GOT3 (cell line): ENCODE measurements around the gene ABCC5.
"Not testable (repeated sequence)": the region's sequence is repeated elsewhere in the genome, so short reads cannot be mapped to it uniquely, and the experiment has no call there.

Experiments
- DNase-seq: peaks from one replicate; lab custom pipeline; 2025; ENCODE audit warnings: mixed read lengths; lab: John Stamatoyannopoulos, UW

Gene ABCC5

DNA sequence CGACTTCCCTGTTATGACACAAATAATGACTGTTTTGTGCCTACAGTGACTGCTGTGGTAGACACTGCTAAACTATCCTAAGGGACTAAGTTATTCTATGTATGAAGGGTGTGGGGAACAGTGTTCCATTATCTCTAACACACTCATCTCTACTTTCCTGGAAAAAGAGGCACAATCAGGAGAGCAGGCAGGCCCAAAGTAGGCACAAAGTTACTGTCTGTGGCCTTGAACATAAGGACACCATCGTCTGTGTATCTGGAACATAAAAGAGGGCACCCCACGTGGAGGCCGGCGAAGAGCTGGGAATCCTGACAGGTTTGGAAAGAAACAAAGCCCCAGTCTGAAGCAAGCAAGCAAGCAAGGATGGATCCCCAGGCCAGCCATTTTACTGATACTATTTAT is 1.5 kb downstream of the ABCC5 start:
- DNase-seq, result no peak

DNA sequence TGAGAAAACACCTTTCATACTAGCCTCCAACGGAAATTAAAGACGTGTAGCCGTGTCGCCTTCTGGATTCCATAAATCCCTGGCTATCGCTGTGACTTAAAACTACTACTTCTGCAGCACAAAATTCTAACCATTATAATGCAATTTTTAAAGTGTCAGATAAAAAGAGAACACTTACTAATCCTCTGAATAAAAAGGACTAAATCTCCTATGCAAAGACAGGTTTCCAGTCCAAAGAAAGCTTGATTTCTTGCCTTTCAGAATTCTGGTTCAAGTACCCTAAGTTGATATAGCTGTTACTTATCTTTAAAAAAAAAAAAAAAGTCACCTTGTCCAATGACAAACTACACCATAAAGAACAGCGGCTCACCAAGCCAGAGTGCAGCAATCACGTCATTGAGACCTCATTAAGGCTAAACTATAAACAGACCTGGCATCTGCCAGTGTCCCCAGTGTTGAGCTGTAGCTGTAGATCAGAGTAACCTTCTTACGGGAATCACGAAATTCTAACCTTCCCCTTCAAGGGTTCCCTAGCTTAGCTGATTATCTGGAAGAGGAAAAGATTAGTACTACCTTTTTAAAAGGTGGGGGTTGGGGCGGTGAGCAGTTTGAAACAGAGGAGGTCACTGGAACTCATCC is 2.2 kb downstream of the ABCC5 start:
- no peak for DNase-seq

DNA sequence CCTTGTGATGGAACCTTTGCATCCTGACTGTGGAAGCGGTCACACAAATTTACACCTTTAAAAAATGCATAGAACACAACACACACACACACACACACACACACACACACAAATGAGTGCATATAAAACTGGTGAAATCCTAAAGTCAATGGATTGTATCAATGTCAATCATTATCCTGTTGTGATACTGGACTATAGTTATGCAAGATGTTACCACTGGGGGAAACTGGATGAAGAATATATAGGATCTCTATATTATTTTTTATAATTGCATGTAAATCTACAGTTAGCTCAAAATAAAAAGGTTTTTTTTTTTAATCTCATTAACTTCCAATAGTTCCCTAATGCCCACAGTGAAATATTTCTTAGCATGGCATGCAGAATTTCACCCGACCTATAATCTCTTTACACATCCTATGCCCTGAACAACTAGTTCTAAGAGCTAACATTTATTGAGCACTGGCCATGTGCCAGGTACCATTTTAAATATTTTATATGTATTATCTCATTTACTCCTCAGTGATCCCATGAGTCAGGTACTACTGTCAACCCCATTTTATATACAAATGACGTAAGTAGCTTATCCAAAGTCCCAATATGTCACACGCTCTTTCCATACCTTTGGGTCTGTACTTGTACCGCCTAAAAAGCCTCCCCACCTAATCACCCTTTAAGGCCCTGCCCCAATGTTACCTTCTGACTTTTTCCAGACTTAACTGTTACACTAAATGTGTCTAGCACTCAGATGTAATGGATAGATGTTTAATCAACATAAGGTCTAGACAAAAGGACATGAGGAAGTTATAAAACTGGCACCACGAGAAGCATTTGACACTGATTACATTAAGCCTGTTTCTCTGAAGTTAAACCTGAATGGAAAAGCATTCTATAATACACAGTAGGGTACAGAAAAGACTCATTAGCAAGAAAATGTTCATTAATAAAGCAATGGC is 5.5 kb downstream of the ABCC5 start:
- no peak for DNase-seq

DNA sequence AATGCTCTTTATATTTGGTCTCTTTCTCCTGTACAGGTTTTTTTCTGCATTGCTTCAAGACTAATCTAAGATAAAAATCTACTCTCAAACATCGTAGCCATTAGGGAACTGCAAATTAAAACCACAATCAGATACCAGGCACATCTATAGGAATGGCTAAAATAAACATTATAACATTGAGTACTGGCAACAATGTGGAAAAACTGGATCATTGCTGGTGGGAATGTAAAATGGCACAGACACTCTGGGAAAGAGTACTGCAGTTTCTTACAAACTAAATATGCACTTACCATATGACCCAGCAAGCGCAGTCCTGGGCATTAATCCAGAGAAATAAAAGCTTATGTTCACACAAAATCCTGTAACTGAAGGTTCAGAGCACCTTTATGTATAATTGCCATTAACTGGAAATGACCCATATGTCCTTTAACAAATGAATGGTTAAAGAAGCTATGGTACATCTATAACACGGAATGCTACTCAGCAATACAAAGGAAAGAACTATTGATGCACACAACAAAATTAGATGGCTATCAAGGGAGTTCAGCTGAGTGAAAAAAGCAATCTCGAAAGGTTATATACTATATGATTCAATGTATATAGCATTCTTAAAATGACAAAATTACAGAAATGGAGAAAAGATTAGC is 6.3 kb downstream of the ABCC5 start:
- no peak for DNase-seq

DNA sequence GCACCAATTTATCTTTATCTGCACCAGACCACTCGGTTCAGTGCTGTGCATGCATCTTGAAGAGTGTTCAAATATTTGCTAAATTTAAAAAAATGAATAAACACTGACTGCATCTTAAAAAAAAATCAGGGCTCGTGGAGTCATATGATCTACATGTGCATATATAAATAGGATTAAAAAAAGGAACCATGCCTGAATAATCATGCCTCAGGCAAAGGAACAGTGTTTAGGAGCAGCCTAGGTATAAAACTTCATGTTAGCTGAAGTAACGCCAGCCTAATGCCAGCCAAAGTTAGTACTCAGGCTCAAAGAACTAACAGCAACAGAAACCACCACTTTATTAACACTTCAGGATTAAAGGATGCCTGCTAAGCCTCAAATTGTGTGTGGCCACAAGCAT is 9.5 kb downstream of the ABCC5 start:
- DNase-seq, result no peak

DNA sequence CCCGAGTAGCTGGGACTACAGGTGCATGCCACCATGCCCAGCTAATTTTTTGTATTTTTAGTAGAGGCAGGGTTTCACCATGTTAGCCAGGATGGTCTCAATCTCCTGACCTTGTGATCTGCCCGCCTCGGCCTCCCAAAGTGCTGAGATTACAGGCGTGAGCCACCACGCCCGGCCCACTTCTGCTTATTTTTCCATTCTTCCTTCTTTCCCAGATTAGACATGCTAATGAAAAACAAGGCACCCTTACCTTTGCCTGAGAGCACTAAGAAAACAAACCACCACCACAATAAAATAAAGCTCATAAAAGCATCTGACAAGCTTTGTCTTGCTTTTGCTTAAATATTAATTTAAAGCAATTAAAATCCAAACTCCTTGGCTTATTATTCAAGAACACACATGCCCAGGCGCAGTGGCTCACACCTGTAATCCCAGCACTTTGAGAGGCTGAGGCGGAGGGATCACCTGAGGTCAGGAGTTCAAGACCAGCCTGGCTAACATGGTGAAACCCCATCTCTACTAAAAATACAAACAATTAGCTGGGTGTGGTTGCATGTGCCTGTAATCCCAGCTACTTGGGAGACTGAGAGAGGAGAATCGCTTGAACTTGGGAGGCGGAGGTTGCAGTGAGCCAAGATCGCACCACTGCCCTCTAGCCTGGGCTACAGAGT is 10.4 kb downstream of the ABCC5 start:
- not testable (repeated sequence) for DNase-seq

DNA sequence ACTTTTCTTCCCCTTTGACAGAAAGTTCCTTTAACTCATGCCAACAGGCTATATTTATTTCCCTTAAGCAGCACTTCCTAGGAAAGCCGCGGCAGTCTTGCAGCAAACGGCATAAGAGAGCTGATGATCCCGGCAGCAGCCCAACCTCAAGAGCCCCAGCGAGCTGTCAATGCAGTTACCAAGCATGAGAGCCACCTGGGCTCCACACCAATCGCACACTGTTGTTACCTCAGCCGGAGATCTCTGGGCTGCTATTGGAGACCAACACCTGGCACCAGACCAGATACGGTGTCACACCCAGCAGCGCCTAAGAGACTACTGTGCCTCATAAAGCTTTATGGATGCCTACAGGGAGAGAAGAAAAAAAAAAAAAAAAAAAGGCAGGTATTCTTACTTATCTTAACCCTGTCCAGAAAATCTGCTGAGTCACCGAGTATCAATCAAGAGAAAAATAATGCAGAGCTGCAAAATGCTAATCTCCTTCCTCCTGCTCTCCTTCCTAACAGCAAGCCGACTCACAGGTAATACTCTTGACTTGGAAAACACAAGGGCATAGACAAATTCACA is 11.7 kb downstream of the ABCC5 start:
- DNase-seq, result no peak

DNA sequence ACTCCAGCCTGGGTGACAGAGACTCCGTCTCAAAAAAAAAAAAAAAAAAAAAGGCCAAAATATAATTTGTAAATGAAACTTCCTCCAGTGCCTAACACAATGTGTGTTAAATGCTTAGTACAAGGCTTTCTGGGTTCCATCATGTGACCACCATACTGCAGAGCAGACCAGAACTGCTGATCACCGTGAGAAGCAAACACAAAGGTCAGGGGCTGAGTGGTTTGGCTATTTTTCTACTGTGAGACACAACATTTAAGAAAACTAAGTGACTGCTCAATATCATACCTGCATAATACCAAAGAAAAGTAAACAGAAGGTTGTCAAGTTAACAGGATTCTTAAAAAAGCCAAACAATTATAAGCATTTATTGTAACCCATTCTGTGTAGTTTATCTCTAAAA is 13.2 kb downstream of the ABCC5 start:
- DNase-seq, result no peak

DNA sequence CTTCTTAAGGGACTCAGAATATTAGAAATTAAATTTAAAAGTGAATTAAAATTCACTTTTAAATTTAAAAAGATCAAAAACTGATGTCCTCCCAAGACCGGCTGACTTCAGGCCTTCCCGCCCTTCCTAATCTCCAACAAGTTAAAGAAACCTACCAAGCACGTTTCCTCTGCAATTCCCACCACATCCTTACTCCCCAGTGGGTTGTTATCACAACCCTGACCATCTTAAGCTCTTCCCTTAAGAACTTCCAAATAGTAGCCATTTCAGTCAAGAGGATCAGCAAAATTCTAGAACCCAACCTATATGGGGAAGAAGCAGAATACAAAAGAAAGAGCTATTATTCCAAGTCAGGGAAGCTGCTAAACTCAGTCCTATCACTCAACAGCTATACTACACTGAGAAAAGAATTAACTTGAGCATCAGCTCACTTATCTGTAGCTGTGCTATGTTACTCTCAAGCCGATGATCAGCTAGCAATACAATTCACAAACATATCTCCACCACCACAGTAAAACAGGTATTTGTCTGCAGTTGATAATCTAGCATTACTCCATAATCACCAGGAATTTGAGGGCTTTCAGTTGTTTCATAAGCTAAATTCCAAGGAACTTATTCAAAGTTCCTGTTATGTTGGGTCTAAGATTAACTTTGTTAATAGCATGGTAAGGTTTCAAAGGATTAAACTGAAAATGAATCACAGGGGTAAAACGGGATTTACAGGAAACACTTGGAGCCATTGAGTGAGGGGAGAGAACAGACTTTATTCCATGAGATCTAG is 14.3 kb downstream of the ABCC5 start:
- no peak for DNase-seq

DNA sequence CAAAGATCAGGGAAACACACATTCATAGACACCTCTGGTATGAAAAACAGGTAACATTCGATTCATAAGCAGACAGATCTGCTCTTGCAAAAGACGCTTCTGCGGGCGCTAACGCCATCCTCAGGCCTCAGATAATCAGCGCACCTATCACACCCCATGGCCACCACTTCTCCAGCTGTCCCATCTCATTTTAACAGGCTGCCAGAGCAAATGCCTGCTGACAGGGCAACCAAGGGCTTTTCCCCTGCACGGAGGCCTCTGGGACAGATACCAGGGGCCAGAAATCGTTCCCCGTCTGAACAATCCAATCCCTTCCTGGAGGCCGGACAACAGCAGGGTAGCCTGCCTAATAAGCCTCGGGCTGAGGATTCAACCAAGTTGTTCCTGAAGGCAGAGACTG is 15.2 kb downstream of the ABCC5 start:
- DNase-seq, result no peak

DNA sequence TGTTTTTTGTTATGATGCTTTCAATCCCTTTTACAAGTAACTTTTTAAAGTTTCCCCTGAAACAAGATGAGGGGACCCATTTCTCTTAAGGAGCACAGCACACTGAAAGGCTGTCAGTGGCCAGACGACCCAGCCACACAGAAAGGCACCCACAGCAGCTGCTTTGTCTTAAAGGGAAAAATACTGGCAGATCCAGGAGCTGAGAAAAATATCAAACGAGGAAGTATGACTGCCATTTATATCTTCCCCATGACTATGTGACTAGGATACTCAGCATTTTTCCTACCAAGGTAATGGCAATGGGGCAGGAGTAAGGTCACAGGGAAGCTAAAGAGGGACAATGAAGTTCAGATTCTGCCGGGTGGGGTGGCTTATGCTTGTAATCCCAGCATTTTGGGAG is 15.9 kb downstream of the ABCC5 start:
- DNase-seq, result no peak

DNA sequence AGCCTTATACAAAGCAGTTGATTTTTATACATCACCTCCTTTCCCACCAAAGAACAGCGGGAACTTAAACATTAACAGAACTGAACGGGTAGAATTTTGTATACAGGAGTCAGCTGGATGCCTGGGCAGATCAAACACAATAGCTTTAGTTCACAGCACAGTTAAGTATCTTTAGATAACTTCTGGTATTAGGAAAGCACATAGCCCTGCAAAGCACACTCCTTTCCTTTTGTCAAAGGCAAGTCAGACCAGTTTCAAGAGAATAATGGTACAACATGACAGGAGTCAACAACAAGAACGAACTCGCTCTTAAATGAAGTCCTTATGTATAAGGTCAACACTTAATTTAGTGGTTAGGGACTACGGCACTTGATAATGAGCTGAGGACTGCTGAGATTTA is 26.3 kb downstream of the ABCC5 start:
- DNase-seq, result no peak

DNA sequence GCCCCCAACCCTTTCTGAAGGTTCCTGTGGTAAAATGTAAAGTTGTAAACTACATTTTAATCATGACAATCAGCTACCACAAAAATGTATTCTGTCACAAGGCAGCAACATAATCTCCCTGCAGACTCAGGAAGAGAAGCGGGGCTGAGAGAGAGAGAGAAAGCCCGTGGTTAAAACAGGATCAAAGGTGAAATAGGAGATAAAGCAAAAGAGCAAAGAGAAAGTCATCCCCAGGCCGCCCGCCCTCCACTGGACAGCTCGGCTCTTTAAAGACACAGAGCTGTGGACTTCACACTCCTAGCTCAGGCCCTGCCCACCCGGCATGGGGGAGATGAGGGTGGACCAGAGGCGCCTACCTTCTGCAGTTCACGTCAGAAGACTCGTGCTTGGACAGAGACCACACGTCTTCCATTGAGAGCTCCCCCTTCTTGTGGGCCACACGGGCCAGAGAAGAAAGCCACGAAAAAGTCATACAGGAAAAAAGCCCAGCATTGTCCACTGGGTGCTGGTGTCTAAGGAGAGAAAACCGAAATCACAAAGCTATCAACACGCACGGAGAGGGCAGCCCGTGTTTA is 29.4 kb downstream of the ABCC5 start:
- no peak for DNase-seq

DNA sequence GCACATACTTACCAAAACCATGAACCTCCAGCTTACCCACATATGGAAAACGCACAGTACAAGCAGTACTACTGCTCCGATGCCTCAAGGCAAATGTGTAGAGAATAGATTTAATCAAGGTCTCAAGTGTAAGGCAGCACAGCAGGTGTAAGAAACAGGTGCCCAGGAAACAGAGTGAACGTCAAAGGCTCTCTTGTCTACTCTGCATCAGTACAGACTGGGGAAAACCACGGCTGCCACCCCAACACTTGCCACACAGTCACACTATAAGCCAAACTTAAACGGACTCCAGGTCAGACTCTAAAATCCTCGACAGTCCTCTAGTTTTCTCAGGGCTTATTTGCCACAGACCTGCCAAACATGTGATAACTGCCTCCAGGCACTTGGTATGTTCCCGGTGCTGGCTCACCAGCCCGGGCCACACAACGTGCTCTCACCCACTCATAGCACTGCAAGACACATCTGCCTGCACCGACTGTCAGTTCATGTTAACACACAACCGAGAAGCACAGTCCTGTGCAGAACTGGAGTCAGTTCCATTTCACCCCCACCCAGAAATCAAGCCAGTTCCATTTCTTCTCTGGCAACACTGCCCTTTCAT is 30.6 kb downstream of the ABCC5 start:
- no peak for DNase-seq

DNA sequence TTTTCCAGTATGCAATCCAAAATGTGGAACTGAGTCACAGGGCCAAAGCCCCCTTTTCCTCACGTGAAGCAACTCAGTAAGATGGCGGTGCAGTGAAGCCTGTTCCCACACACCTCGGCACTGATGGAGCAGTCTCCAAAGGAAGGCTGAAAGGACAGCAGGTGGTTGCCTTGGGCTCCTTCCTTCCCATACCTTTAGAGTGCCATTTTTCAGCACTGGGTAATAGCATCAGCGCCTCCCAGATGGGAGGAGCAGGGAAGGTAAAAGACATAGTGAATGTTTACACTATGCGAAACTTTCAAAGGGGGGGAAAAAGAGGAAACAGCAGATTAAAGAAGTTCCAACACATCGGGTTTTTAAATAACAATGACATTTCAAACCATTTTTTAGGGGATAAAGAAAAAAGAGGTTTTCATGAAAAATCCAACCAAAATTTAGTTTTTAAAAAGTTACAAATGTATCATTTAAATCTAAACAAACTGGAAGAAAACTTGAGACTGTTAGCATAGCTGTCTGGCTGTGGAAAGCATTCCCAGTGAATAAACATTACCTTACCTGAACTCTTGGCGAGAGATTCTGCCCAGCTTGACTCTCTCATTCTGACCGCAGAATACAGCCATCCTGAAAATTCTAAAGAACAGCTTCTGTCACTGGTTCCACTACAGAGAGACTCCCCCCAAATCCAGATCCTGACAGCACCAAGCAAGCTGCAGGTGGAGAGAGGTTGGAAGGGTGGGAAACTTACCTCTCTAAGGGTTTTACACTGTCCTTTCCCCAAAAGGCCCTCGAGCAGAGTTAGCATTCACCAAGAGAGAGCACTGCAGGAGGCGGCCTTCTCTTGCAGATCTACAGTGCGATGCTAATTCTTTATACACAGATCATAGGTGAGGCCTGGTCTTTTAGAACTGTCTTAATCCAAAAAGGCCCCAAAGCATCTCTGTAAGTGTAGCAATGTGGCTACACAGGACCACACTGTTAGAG is 32.6 kb downstream of the ABCC5 start:
- DNase-seq, result no peak

DNA sequence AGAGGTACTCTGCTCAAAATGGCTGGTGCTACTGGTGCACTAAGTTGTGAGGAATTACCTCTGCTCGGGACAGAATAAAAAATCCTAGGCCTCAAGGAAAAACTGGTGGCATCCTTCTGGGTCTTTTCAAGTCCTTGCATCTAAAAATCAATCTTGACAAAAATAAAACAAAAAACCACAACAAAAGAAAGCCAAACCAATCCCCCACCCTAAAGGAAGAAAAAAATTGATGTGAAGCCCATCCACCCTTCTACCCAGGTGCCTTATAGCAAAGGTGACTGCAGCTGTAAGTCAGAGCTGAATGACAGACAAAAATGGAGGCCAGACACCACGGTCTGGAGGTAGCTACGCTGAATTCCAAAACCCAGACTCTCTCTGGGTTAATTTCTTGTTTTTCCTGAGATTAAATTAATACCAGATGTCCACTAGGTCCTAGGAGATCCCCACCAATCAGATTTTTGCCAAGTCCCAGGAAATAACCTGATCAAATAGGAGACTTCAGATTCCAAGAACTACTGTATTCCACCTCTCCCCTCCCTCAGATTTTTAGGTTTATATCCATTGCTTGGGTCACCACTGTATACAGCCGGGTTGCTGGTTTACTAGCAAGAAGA is 33.5 kb downstream of the ABCC5 start:
- DNase-seq, result no peak

DNA sequence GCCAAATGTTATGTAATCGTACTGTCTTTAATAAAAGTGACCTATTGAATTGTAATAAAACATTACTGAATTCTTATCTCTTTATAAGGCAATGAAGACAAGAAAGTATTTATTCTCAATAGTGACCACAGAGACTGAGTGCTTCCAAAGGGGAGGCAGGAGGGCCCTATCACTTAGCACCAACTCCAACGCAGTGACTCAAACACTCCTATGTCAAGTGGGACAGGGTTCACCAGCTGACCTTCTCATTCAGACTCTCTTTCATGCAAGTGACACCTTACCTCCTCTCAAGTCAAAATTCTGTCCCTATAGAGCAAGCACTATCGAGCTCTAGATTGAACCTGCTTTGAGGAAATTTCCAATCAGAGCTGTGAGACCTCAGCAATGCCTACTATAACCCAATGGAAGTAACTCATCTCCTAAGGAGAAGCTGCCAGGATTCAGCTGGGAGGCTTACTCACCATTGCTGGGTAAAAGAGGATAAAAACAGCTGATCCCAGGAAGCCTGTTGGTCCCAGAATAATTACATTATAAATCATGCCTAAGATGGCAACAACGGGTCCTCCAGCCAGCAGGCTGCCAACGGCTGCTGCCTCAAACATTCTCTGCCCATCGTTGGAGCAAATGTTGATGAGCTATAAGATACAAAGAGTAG is 35.6 kb downstream of the ABCC5 start:
- DNase-seq, result no peak

DNA sequence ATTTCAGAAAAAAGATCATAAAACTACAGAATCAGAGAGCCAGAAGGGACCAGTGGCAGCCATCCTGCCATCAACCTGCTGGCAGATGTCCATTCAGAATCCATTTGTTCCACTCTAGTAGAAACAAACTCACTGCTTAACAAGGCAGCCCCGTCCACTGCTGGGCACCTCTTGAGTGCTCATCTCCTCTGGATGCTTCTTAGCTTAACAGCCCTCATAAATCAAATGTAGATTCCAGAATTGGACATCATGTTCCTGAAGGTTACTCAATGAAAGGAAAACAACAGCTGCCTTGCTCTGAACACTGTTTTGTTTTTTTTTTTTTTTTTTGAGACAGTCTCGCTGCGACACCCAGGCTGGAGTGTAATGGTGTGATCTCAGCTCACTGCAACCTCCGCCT is 37.3 kb downstream of the ABCC5 start:
- DNase-seq, result no peak
